Prostate gland (tissue), 2 donors: ENCODE data around the gene UBE2J2. TPM values are rescaled to one million over a fixed set of nuclear protein-coding genes. Genes with fewer than 3 reads are reported as not detected.

Source experiments
- DNase-seq: peaks from one replicate; pipeline ENCODE4 v3.0.0-alpha.2; 2019; ENCODE audit warnings: low spot score
- H3K27ac ChIP-seq, 2 donors: fragments of 200-600 bp; sonication (generic); 2 replicates each; pipeline ENCODE4 v1.5.1; 2017 to 2019
- H3K27me3 ChIP-seq: fragments of 200-600 bp; sonication (generic); replicated peaks from 2 replicates; pipeline ENCODE4 v1.5.1; 2019; ENCODE audit not compliant: insufficient read depth
- H3K36me3 ChIP-seq, 2 donors: fragments of 200-600 bp; sonication (generic); 1 replicate in 1 of 2; 2 replicates in 1 of 2; pipeline versions ENCODE4 v1.5.1 to v1.8.1; 2017 to 2019
- H3K4me1 ChIP-seq: fragments of 200-600 bp; sonication (generic); replicated peaks from 2 replicates; pipeline ENCODE4 v1.5.1; 2019
- H3K4me3 ChIP-seq, 2 donors: fragments of 200-600 bp; sonication (generic); 2 replicates each; pipeline ENCODE4 v1.5.1; 2017 to 2019
- H3K9me3 ChIP-seq: fragments of 200-600 bp; sonication (generic); 2 replicates; pipeline ENCODE4 v1.5.1; 2017
- POLR2A ChIP-seq: fragments of 450-650 bp; IDR thresholded peaks from one replicate; pipeline ENCODE4 v1.6.1; 2016; ENCODE audit warnings: antibody characterized with exemption, mild to moderate bottlenecking
- POLR2AphosphoS5 ChIP-seq: sonication (generic); formaldehyde crosslinking; IDR thresholded peaks from one replicate; pipeline ENCODE4 v1.6.1; 2017; ENCODE audit warnings: antibody characterized with exemption
- WGBS: methylation state at CpG from one replicate; pipeline ENCODE4 v1.1.5; 2018; 5-methylcytosine and 5-hydroxymethylcytosine counted together
- intact Hi-C: fragments of 100-400 bp; cut with DNase I; formaldehyde crosslinking; loops from one replicate; pipeline ENCODE4 v1.14.2; 2022
- total RNA-seq, 2 donors: library from RNA; depleted of rRNA; stranded (reverse); fragments of >200 nt; gene quantifications; one replicate each; pipeline ENCODE4 v1.1.0, GENCODE V29; 2016
- TF ChIP-seq, protein P1 (sequence below), 4 experiments: fragments of 200-600 bp in 2 of 4; fragments of 450-650 bp in 2 of 4; sonication (generic) in 2 of 4; IDR thresholded peaks; 1 replicate in 3 of 4; 2 replicates in 1 of 4; pipeline ENCODE4 v1.5.1; 2016 to 2019; ENCODE audit warnings: antibody characterized with exemption in 4 of 4, mild to moderate bottlenecking in 2 of 4, moderate library complexity in 2 of 4

The UBE2J2 gene
- total RNA-seq, 2 donors from 2014 or later, result 56.0 to 79.4 TPM

DNA sequence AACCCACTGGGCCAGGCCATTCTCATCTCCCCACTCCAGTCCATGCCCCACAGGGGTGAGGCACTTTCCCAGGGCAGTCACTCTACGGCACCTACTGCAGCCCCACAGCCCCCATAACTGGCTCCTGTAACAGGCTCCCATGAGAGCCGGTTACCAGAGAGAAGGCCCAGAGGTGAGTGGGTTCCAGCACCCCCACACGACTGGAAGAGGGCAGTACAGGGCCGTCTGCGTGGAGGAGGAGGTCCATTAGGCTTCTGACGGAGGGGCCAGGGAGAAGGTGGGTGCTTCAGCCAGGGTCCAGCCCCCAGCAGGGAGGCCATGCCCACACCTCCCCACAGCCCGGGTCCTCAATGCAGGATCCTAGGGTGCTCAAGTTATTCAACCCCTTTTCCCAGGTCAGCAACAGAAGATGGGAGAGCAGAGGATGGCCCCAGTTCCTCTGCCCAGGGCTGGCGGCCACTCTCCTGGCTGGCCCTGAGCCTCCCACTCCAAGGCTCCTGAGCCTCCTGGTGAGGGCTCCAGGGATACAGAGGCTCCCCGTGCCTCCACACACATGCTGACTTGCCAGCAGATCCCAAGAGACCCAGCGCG, 32.5 kb upstream of the UBE2J2 start:
- Histone ChIP-seq H3K4me3 (no peak overlapping the region), H3K27me3 (no peaks in the 10 kb centered on the region), H3K36me3 (peaks cover 0 to 2% of the 10 kb centered on the region in 2 donors), H3K27ac (peak overlapping the region; percentile 36 to 55), H3K9me3 (no peaks in the 10 kb centered on the region), H3K4me1 (peaks cover 40% of the 10 kb centered on the region)
- intact Hi-C loops, result loop anchor here (5.0 kb wide), 1 partner anchor 41 kb away; the partner anchor contains the start of gene DVL1
- TF ChIP-seq, protein P1, sequence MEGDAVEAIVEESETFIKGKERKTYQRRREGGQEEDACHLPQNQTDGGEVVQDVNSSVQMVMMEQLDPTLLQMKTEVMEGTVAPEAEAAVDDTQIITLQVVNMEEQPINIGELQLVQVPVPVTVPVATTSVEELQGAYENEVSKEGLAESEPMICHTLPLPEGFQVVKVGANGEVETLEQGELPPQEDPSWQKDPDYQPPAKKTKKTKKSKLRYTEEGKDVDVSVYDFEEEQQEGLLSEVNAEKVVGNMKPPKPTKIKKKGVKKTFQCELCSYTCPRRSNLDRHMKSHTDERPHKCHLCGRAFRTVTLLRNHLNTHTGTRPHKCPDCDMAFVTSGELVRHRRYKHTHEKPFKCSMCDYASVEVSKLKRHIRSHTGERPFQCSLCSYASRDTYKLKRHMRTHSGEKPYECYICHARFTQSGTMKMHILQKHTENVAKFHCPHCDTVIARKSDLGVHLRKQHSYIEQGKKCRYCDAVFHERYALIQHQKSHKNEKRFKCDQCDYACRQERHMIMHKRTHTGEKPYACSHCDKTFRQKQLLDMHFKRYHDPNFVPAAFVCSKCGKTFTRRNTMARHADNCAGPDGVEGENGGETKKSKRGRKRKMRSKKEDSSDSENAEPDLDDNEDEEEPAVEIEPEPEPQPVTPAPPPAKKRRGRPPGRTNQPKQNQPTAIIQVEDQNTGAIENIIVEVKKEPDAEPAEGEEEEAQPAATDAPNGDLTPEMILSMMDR (IDR thresholded peaks at IDR 0.05), result no peak
- TF ChIP-seq POLR2AphosphoS5 (no peak), POLR2A (no peak)
- 27% methylated on average over 8 of the region's 11 CpGs for WGBS
- DNase-seq, result no peak

GRCh38 chr1:1305300-1306069, 31.8 kb upstream of the UBE2J2 start:
- Histone ChIP-seq H3K36me3 (no peaks in the 10 kb centered on the region), H3K4me1 (peaks cover 40% of the 10 kb centered on the region), H3K9me3 (no peaks in the 10 kb centered on the region), H3K27ac (peak overlapping the region; percentile 36 to 66), H3K4me3 (peak overlapping the region in 1 of 2 donors; percentile 16), H3K27me3 (no peaks in the 10 kb centered on the region)
- 19% methylated on average over 24 of the region's 25 CpGs for WGBS
- TF ChIP-seq POLR2AphosphoS5, result no peak
- TF ChIP-seq, protein P1 (IDR thresholded peaks at IDR 0.05), result peak in 1 of 4 experiments; percentile 17
- DNase-seq, result peak; percentile 42
- intact Hi-C loops, result loop anchor here (5.0 kb wide), 1 partner anchor 42 kb away; the partner anchor contains the start of gene DVL1

GRCh38 chr1:1304331-1305299, 31.0 kb upstream of the UBE2J2 start:
- H3K27me3 ChIP-seq, result no peaks in the 10 kb centered on the region
- H3K4me3 ChIP-seq, result peak overlapping the region in 1 of 2 donors; percentile 16
- intact Hi-C loops, result loop anchor here (5.0 kb wide), 1 partner anchor 43 kb away; the partner anchor contains the start of gene DVL1
- peak; percentile 69 for DNase-seq
- 21% methylated on average over 27 of the region's 29 CpGs for WGBS
- H3K9me3 ChIP-seq, result no peaks in the 10 kb centered on the region
- no peak for TF ChIP-seq POLR2A
- peak; percentile 73 for TF ChIP-seq POLR2AphosphoS5
- TF ChIP-seq, protein P1 (IDR thresholded peaks at IDR 0.05), result peak in 1 of 4 experiments; percentile 11
- no peaks in the 10 kb centered on the region for H3K36me3 ChIP-seq
- H3K4me1 ChIP-seq, result peaks cover 32% of the 10 kb centered on the region
- H3K27ac ChIP-seq, result peak overlapping the region; percentile 36 to 66

GRCh38 chr1:1303736-1304135, 30.1 kb upstream of the UBE2J2 start:
- H3K4me3 ChIP-seq, result no peak overlapping the region
- H3K9me3 ChIP-seq, result no peaks in the 10 kb centered on the region
- H3K27ac ChIP-seq, result no peak overlapping the region
- DNase-seq, result no peak
- no peaks in the 10 kb centered on the region for H3K36me3 ChIP-seq
- 76% methylated on average over 13 of the region's 13 CpGs for WGBS
- TF ChIP-seq POLR2AphosphoS5 (no peak), POLR2A (no peak)
- TF ChIP-seq, protein P1 (IDR thresholded peaks at IDR 0.05), result no peak
- intact Hi-C loops, result no loop called here
- peaks cover 25% of the 10 kb centered on the region for H3K4me1 ChIP-seq
- no peaks in the 10 kb centered on the region for H3K27me3 ChIP-seq
